ENCODE results near the gene IL34.

The IL34 gene

DNA sequence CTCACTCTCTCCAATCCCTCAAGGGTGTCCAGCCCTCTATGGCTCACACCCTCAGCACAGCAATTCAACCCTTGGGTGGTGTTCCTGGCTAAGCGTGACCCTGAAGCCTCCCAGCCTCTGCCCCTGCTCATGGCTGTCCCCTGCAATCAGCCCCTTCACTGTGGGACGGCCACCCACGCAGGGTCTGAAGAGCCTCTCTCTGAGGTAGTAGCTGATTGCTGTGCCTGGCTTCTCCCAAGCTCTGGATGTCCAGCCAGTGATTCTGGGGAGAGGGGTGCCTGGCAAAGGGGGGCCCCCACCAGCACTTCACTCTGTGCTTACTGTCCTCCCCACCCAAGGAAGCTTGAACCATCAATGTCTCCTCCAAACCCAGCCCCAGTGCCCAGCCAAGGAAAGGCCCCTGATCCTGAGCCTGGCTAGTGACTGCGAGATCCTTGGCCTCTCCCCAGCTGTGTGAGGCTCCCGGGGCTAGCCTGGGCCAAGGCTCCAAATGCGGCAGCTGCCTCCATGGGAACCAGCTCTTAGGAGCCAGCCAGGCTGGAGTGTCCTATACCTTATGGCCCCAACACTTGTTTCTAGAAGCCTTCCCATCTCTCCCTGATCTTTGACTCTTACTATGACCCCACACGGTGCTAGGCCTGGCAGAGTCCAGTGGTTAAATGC is 29.6 kb downstream of the IL34 start:
- no peak overlapping the region for H3K4me3 ChIP-seq (ENCODE audit: low read depth, low read length)
- DNase-seq (ENCODE audit: low read depth): no peak
- TF ChIP-seq CTCF (IDR thresholded peaks at IDR 0.05; ENCODE audit: control insufficient read depth, extremely low read depth, insufficient read depth): no peak

DNA sequence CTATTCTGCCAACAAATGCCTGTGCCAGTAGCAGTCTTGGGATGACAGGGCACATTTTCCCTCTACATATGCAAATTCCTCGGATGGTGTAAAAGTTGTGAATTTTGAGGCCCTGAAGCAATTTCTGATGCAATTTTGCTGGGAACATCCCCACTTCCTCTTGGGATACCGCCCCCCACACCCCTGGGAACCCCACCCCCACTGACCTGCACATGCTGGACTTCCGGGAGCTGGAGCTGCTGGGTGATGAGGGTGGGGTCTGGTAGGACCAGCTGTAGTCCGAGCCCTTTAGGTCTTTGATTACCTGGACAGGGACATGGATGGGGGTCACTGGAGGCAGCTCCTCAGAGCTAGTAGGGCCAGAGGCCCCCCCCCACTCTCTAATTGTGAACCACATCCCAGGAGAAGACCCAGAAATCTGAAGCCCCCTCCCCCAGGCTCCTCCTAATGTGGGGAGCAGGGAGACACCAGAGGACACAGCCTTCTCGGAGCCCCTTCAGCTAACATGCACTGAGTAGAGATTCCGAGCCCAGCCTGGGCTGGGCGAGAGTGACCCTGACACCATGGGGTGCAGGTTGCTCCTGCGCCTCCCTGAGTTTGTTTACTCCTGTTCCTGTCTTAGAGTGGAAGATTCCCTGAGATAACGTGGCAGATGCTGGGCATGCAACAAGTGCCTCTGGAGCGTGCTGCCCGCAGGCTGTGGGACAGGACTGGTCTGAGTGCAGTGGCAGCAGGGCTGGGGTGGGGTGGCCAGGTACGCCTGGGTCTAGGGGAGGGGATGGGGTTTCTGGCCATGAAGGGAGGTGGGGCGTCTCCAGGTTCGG is 30.5 kb downstream of the IL34 start:
- no peak for TF ChIP-seq CTCF (IDR thresholded peaks at IDR 0.05; ENCODE audit: control insufficient read depth, extremely low read depth, insufficient read depth)
- H3K4me3 ChIP-seq (ENCODE audit: low read depth, low read length): no peak overlapping the region
- no peak for DNase-seq (ENCODE audit: low read depth)

GRCh38 chr16:70677499-70678120 is 31.3 kb downstream of the IL34 start:
- TF ChIP-seq CTCF (IDR thresholded peaks at IDR 0.05; ENCODE audit: control insufficient read depth, extremely low read depth, insufficient read depth): no peak
- H3K4me3 ChIP-seq (ENCODE audit: low read depth, low read length): no peak overlapping the region
- DNase-seq (ENCODE audit: low read depth): no peak

- no peak for TF ChIP-seq CTCF (IDR thresholded peaks at IDR 0.05; ENCODE audit: control insufficient read depth, extremely low read depth, insufficient read depth)
- H3K4me3 ChIP-seq (ENCODE audit: low read depth, low read length): no peak overlapping the region
- no peak for DNase-seq (ENCODE audit: low read depth)
Measured at GRCh38 chr16:70678121-70678897, 31.9 kb downstream of the IL34 start.

GRCh38 chr16:70678898-70679670 is 32.7 kb downstream of the IL34 start:
- no peak for TF ChIP-seq CTCF (IDR thresholded peaks at IDR 0.05; ENCODE audit: control insufficient read depth, extremely low read depth, insufficient read depth)
- no peak for DNase-seq (ENCODE audit: low read depth)
- no peak overlapping the region for H3K4me3 ChIP-seq (ENCODE audit: low read depth, low read length)
